Loucy (cell line): ENCODE results near the gene LAMP2.

Experiments
- CTCF ChIP-seq: fragments of 200-600 bp; sonication (generic); conservative IDR thresholded peaks from 2 replicates; pipeline ENCODE4 v1.5.1; 2014; ENCODE audit warnings: mild to moderate bottlenecking, antibody characterized with exemption, low read length
- EZH2phosphoT487 ChIP-seq: fragments of 200-600 bp; IDR thresholded peaks from 2 replicates; pipeline ENCODE4 v1.6.1; 2018; ENCODE audit warnings: antibody characterized with exemption, mild to moderate bottlenecking, moderate library complexity, borderline replicate concordance

GRCh38 chrX:120468479-120468824 lies 644 bp downstream of the LAMP2 start:
- TF ChIP-seq CTCF (no peak), EZH2phosphoT487 (no peak)
